GM18951 (cell line): ENCODE results near the gene MYL7.

Source experiments
- POLR2A ChIP-seq: IDR thresholded peaks from 4 replicates; pipeline ENCODE4 v1.6.1; 2011; ENCODE audit warnings: mild to moderate bottlenecking; ENCODE audit not compliant: insufficient read length, insufficient read depth; ENCODE audit errors: extremely low read depth
- in situ Hi-C: fragments of 300-500 bp; cut with MboI; formaldehyde crosslinking; loops from one replicate; pipeline ENCODE4 v1.12.0; 2022; ENCODE audit warnings: low sequenced_read_pairs, mixed read lengths, inconsistent platforms; ENCODE audit not compliant: unreplicated experiment

The MYL7 gene

DNA sequence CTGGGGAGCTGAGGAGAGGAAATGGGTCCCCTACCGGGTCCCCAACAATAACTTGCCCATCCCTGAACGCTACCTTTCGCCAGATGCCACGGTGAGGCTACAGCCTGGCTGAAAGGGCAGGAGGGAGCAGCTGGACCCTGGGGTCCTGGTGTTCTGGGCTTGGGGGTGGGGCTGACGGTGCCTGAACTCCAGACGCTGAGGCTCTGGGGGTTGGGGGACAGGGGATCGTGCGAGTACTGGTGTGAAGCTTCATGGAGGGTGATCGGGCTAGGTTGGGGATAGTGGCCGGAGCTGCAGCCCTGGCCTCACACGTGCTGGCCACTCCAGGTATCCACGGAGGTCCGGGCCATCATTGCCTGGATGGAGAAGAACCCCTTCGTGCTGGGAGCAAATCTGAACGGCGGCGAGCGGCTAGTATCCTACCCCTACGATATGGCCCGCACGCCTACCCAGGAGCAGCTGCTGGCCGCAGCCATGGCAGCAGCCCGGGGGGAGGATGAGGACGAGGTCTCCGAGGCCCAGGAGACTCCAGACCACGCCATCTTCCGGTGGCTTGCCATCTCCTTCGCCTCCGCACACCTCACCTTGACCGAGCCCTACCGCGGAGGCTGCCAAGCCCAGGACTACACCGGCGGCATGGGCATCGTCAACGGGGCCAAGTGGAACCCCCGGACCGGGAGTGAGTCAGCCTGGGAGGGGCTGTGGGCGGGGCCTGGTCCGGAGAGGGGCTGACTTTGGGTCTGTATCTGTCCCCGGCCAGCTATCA is 28.7 kb downstream of the MYL7 start:
- in situ Hi-C loops = no loop called here
- TF ChIP-seq POLR2A = no peak

DNA sequence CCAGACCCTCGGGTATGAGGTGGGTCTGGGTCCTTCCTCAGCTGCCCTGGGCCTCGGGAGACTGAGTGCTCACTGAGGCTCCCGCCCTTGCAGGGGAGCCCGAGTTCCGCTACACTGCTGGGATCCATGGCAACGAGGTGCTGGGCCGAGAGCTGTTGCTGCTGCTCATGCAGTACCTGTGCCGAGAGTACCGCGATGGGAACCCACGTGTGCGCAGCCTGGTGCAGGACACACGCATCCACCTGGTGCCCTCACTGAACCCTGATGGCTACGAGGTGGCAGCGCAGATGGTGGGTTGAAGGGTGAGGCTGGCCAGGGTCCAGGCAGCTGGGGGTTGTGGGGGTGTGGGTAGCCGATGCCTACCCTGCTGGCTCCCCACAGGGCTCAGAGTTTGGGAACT is 29.4 kb downstream of the MYL7 start:
- no peak for TF ChIP-seq POLR2A
- in situ Hi-C loops = no loop called here

DNA sequence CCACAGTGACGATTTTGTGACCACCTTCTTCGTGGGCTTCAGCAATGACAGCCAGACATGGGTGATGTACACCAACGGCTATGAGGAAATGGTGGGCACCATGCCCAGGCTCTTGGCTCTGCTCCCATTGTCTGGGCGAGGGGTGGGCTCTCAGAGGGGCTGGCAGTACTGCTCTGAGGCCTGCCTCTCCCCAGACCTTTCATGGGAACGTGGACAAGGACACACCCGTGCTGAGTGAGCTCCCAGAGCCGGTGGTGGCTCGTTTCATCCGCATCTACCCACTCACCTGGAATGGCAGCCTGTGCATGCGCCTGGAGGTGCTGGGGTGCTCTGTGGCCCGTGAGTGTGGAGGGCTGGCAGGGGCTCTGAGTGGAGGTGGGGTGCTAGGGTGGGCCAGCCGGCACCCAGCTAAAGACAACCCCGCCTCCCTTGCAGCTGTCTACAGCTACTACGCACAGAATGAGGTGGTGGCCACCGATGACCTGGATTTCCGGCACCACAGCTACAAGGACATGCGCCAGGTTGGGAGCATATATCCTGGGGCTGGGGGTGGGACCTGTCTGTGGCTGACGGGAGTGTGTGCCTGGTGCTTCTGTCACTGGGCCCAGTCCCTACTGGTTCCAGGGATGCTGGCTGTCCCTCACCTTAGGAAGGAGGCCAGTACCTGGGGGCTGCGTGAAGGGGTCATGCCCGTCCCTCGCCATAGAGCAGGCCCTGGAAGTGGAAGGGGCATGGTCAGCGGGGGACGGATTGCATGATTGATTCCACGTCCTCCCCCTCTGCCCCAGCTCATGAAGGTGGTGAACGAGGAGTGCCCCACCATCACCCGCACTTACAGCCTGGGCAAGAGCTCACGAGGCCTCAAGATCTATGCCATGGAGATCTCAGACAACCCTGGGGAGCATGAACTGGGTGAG is 30.2 kb downstream of the MYL7 start:
- in situ Hi-C loops = no loop called here
- TF ChIP-seq POLR2A = no peak

GRCh38 chr7:44109991-44110390 is 31.1 kb downstream of the MYL7 start:
- in situ Hi-C loops = no loop called here
- no peak for TF ChIP-seq POLR2A

DNA sequence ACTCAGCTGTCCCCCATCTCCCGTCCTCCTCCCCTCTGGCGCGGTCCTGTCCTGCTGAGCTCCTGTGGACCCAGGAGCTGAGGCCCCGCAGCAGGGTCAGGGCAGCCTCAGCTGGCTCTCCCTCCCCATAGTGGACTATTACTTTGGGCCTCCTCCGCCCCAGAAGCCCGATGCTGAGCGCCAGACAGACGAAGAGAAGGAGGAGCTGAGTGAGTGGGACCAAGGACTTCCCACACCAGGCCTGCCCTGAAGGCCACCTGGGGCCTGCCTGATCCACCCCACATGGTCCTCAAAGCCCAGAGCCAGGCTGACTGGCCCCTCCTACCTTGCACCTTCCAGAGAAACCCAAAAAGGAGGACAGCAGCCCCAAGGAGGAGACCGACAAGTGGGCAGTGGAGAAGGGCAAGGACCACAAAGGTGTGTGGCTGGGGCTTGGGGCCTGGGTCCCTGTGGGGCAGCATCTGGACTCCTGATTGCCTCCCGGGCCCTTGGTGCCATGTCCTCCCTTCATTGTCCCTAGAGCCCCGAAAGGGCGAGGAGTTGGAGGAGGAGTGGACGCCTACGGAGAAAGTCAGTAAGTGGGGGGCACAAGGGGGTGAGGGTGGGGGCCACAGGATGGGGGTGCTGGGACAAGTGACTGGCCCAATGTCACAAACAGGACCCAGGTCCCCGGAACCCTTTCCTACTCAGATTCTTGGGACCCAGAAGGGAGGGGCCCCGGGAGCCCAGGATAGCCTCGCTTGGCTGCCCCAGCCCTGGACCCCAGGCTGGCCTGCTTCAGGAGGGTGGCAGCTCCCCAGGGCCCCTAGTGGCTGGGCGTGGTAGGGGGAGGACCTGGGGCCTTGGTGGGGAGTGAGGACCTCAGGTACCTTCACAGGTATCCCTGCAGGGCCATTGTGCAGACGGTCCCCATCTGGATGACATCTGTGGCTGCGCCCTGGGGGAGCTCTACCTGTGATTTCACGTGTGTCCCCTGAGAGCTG is 32.1 kb downstream of the MYL7 start:
- no peak for TF ChIP-seq POLR2A
- in situ Hi-C loops = no loop called here

- in situ Hi-C loops = no loop called here
- TF ChIP-seq POLR2A = no peak
Observed at GRCh38 chr7:44107961-44108767, 33.0 kb downstream of the MYL7 start.

- no peak for TF ChIP-seq POLR2A
- in situ Hi-C loops = no loop called here
Observed at GRCh38 chr7:44107116-44107960, 33.8 kb downstream of the MYL7 start.

DNA sequence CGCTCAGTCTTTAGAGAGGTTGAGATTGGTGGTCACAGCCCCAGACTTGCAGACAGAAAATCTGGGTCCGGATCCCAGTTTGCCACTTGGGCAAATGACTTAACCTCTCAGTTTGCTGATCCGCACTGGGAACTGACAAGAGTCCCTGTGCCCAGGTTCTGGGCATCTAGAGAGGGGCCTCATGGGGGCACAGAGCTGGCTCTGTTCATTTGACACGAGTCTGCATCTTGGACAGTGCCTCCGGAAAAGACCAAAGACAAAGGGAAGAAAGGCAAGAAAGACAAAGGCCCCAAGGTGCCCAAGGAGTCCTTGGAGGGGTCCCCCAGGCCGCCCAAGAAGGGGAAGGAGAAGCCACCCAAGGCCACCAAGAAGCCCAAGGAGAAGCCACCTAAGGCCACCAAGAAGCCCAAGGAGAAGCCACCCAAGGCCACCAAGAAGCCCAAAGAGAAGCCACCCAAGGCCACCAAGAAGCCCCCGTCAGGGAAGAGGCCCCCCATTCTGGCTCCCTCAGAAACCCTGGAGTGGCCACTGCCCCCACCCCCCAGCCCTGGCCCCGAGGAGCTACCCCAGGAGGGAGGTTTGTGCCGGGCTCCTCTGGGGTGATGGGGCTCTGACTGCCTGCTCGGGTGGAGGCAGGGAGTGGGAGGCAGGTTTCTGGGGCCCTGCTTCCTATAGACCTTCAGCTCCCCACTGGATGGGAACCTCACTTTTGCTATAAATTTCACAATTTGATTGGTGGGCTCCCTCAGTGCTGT is 34.6 kb downstream of the MYL7 start:
- no peak for TF ChIP-seq POLR2A
- in situ Hi-C loops = no loop called here

DNA sequence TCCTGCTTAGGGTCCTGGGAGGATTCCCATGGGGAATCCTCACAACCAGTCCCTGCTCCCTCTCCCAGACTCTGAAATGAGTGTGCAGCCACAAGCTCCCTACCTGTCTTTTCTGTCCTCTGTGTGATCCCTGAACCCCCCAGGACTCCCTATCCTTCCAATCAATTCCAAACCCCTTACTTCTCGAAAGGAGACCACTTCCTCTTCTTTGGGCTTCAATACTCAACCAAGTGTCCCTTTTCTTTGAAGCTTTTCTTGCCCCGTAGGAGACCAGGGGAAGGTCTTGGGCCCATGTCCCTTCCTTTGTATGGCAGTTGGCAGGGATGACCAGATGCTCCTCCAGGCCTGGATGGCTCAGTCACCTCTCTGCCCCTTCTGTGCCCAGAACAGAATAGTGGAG is 35.3 kb downstream of the MYL7 start:
- TF ChIP-seq POLR2A = no peak

DNA sequence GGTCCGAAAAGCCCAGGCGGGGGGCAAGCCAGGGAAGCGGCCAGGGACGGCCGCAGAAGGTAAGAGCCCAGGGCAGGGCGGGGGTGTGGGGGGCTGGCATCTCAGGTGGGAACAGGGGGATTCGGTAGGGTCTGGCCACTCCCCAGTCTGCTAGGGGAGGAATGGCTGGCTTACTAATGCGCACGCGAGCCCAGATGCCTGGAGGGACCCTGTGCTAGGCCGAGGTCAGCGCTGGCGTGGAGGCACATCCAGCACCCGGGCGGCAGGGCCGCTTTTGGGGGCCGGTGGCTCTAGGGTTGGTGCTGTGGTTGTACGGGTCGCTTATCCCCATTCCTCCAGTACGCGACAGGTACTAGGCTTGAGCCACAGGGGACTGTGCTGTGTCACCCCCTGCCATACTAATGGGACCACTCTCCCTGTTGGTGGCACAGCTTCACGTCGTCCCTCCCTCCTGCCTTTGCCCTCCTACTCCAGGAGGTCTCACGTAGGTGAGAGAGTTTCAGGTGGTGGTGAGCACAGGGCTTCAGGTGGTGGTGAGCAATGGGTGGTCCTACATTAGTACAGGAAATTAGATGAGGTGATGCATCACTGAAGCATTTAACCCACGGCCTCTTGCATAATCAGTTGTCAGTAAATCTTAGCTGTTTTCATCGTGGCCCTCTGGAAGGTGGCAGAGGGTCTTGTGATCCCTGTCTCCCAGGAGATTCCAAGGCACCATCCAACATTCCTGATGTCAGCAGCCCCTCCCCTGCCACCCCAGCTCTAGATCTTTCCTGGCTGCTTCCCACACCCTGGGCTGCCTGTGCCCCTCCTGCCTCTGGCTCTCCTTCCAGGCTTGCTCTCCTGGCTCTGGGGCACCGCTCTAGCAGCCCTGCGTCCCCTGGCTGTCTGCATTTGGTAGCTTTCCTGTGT is 36.0 kb downstream of the MYL7 start:
- TF ChIP-seq POLR2A = no peak
- in situ Hi-C loops = no loop called here

More for the DNA sequence above, 35.3 kb downstream of the MYL7 start:
- in situ Hi-C loops = no loop called here
